Measurements from ENCODE around the gene FCN1. TPM values are rescaled to one million over a fixed set of nuclear protein-coding genes. Genes with fewer than 3 reads are reported as not detected.

Gene FCN1
- total RNA-seq, 2 experiments from 2014 or later, result not detected

DNA sequence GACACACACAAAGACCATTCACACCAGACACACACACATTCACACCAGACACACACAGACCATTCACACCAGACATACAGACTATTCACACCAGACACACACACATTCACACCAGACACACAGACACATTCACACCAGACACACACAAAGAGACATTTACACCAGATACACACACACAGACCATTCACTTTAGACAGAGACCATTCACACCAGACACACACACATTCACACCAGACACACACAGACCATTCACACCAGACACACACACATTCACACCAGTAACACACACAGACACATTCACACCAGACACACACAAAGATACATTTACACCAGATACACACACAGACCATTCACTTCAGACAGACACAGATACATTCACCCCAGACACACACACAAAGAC, 29.0 kb upstream of the FCN1 start:
- POLR2A ChIA-PET, result no interaction called here
- H3K4me3 Mint-ChIP-seq, result no peak overlapping the region
- H3K9me3 Mint-ChIP-seq, result no peaks in the 10 kb centered on the region

DNA sequence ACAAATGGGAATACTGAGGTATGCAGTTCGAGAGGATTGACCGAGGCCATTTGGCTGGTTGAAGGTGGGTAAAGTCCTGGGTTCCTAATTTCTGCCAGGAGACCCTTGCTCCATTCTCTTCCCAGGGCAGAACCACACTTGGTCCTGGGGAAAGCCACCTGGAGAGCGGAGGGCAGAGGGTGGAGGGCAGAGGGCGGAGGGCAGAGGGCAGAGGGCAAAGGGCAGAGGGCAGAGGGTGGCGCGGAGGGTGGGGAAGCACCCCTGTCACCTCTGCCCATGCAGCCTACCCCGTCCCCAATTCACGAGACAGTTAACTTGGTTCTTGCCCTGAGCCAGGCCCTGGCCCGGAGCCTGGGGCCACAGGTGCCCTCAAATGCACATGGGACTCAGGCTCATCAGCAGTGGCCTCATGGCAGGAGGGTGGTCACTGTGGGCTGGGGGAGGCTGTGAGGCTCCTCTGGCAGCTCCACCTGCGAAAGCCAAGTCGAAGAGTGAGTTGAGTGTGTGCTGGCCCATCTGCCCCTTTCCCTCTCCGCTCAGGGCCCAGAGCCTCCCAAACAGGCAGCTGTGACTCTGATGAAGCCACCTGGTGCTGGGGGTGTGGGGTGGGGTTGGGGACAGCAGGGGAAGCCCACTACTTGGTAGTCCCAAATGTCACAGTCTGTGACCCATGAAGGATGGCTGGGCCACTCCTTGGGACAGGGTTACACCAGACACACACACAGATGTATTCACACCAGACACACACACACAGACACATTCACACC, 28.0 kb upstream of the FCN1 start:
- Mint-ChIP-seq H3K27ac (no peak overlapping the region), H3K9me3 (no peaks in the 10 kb centered on the region), H3K4me3 (no peak overlapping the region), H3K4me1 (ENCODE audit: low read depth) (no peaks in the 10 kb centered on the region), H3K27me3 (no peaks in the 10 kb centered on the region), H3K36me3 (ENCODE audit: low read depth) (no peaks in the 10 kb centered on the region)
- ATAC-seq (no peak), DNase-seq (no peak)
- POLR2A ChIA-PET, result no interaction called here
- intact Hi-C loops (cut with micrococcal nuclease), result no loop called here
- TF ChIP-seq, protein P1, sequence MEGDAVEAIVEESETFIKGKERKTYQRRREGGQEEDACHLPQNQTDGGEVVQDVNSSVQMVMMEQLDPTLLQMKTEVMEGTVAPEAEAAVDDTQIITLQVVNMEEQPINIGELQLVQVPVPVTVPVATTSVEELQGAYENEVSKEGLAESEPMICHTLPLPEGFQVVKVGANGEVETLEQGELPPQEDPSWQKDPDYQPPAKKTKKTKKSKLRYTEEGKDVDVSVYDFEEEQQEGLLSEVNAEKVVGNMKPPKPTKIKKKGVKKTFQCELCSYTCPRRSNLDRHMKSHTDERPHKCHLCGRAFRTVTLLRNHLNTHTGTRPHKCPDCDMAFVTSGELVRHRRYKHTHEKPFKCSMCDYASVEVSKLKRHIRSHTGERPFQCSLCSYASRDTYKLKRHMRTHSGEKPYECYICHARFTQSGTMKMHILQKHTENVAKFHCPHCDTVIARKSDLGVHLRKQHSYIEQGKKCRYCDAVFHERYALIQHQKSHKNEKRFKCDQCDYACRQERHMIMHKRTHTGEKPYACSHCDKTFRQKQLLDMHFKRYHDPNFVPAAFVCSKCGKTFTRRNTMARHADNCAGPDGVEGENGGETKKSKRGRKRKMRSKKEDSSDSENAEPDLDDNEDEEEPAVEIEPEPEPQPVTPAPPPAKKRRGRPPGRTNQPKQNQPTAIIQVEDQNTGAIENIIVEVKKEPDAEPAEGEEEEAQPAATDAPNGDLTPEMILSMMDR (IDR thresholded peaks at IDR 0.05), result no peak
- CTCF ChIA-PET, result no interaction called here

More for the DNA sequence above, 29.0 kb upstream of the FCN1 start:
- Mint-ChIP-seq H3K4me1 (ENCODE audit: low read depth) (no peaks in the 10 kb centered on the region), H3K27ac (no peak overlapping the region), H3K36me3 (ENCODE audit: low read depth) (no peaks in the 10 kb centered on the region), H3K27me3 (no peaks in the 10 kb centered on the region)
- CTCF ChIA-PET, result no interaction called here
- ATAC-seq (no peak), DNase-seq (no peak)
- intact Hi-C loops (cut with micrococcal nuclease), result no loop called here
- TF ChIP-seq, protein P1 (IDR thresholded peaks at IDR 0.05), result no peak

DNA sequence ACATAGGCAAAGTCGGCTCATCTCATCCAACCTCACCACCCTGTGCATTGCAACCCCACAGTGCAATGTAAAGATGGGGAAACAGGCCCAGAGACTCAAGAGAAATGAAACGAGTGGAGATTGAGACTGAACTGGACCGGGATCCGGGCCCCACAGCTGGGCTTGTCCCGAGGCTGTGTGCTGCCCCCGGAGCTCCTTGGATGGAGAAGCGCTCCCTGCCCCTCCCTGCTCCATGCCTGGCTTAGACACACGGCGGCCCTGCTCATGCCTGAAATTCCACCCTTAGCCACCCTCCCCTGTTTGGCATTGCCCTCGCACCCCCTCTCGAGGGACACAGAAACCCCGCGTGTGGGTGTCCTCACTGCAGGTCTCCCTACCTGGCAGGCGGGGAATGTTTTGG, 27.2 kb upstream of the FCN1 start:
- DNase-seq (no peak), ATAC-seq (no peak)
- ChIA-PET POLR2A (no interaction called here), CTCF (no interaction called here)
- no peaks in the 10 kb centered on the region for H3K9me3 Mint-ChIP-seq
- H3K4me1 Mint-ChIP-seq (ENCODE audit: low read depth), result no peaks in the 10 kb centered on the region
- TF ChIP-seq, protein P1 (IDR thresholded peaks at IDR 0.05), result no peak
- no peak overlapping the region for H3K27ac Mint-ChIP-seq
- no peaks in the 10 kb centered on the region for H3K27me3 Mint-ChIP-seq
- intact Hi-C loops (cut with micrococcal nuclease), result no loop called here
- no peaks in the 10 kb centered on the region for H3K36me3 Mint-ChIP-seq (ENCODE audit: low read depth)
- no peak overlapping the region for H3K4me3 Mint-ChIP-seq

DNA sequence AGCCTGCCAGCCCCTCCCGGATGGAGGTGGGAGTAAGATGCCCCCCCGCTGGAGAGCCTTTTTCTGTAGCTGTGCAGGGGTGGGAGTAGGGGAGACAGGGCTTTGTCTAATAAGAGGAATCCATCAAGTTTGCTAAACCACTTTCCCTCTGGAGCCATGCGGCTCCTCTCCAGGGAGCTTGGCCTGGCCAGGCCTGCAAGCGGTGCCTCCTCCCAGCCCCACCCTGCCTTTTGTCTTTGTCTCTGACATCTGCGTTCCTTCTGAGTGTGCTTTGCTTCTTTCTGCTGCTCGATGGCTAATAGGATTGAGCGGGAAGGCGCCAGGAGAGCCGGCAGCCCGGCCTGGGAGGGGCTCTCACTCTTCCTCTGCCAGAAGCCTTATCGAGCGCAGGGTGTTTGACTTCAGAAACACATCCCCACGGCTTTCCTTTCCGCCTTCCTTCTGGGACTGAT, 26.7 kb upstream of the FCN1 start:
- DNase-seq, result no peak
- ChIA-PET CTCF (no interaction called here), POLR2A (no interaction called here)
- TF ChIP-seq, protein P1 (IDR thresholded peaks at IDR 0.05), result no peak
- intact Hi-C loops (cut with micrococcal nuclease), result no loop called here
- H3K4me3 Mint-ChIP-seq, result no peak overlapping the region
- H3K27me3 Mint-ChIP-seq, result no peaks in the 10 kb centered on the region
- H3K27ac Mint-ChIP-seq, result no peak overlapping the region
- ATAC-seq, result no peak
- H3K4me1 Mint-ChIP-seq (ENCODE audit: low read depth), result no peaks in the 10 kb centered on the region
- no peaks in the 10 kb centered on the region for H3K36me3 Mint-ChIP-seq (ENCODE audit: low read depth)
- no peaks in the 10 kb centered on the region for H3K9me3 Mint-ChIP-seq

DNA sequence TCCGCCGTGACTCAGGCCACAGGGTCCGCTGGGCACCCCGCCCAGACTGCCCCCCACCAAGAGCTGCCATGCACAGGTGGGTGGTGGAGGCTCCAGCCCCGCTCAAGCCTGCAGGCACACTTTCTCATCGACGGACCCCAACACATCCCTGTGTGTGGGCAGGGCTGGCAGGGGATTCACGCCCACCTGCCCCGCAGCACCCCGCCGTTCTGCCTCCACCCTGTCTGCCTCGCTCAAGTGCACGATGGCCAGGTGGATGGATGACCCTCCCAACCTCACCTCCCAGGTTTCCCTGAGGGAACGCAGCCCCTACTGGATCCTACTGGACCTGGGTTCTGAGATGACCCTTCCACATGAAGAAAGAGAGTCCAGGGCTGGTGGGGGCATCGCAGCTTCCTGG, 26.1 kb upstream of the FCN1 start:
- H3K27me3 Mint-ChIP-seq, result no peaks in the 10 kb centered on the region
- POLR2A ChIA-PET, result no interaction called here
- DNase-seq (no peak), ATAC-seq (no peak)
- H3K4me3 Mint-ChIP-seq, result no peak overlapping the region
- no peaks in the 10 kb centered on the region for H3K4me1 Mint-ChIP-seq (ENCODE audit: low read depth)
- no peaks in the 10 kb centered on the region for H3K36me3 Mint-ChIP-seq (ENCODE audit: low read depth)
- TF ChIP-seq, protein P1 (IDR thresholded peaks at IDR 0.05), result no peak
- H3K27ac Mint-ChIP-seq, result no peak overlapping the region
- intact Hi-C loops (cut with micrococcal nuclease), result no loop called here
- CTCF ChIA-PET, result no interaction called here
- H3K9me3 Mint-ChIP-seq, result no peaks in the 10 kb centered on the region

All from activated CD8-positive, alpha-beta T cell treated with anti-CD3 and anti-CD28 coated beads for 36 hours (primary cell).